ENCODE results near the gene SSPN. TPM values are rescaled to one million over a fixed set of nuclear protein-coding genes. Genes with fewer than 3 reads are reported as not detected.

SSPN gene
- total RNA-seq, 4 donors from 2014 or later: 4.5 to 19.0 (median 11.8) TPM

GRCh38 chr12:26214121-26214520 is 18.7 kb downstream of the SSPN start:
- Histone ChIP-seq H3K4me3 (no peak overlapping the region), H3K9me3 (no peaks in the 10 kb centered on the region), H3K27me3 (no peaks in the 10 kb centered on the region), H3K27ac (no peak overlapping the region), H3K4me1 (peaks cover 4% of the 10 kb centered on the region), H3K36me3 (no peaks in the 10 kb centered on the region)
- 63% methylated on average over 2 of the region's 2 CpGs for WGBS
- no peak for DNase-seq (ENCODE audit: low spot score in 2 of 2)
- TF ChIP-seq POLR2A (IDR thresholded peaks at IDR 0.05): no peak
- TF ChIP-seq POLR2AphosphoS5 (IDR thresholded peaks at IDR 0.05): no peak
- no peak for TF ChIP-seq EP300 (IDR thresholded peaks at IDR 0.05)
- no peak for TF ChIP-seq CTCF (IDR thresholded peaks at IDR 0.05)

- TF ChIP-seq POLR2A (IDR thresholded peaks at IDR 0.05) (no peak), POLR2AphosphoS5 (IDR thresholded peaks at IDR 0.05) (no peak), EP300 (IDR thresholded peaks at IDR 0.05) (no peak), CTCF (IDR thresholded peaks at IDR 0.05) (no peak)
- no peak for DNase-seq (ENCODE audit: low spot score in 2 of 2)
- Histone ChIP-seq H3K27me3 (no peaks in the 10 kb centered on the region), H3K4me3 (no peak overlapping the region), H3K36me3 (no peaks in the 10 kb centered on the region), H3K4me1 (no peaks in the 10 kb centered on the region), H3K9me3 (no peaks in the 10 kb centered on the region), H3K27ac (no peak overlapping the region)
- 84% methylated on average over 6 of the region's 6 CpGs for WGBS
Measured at GRCh38 chr12:26219736-26220135, 24.4 kb downstream of the SSPN start.

- 84% methylated on average over 5 of the region's 5 CpGs for WGBS
Measured at GRCh38 chr12:26224657-26225056, 29.3 kb downstream of the SSPN start.

GRCh38 chr12:26226122-26226521 is 30.7 kb downstream of the SSPN start:
- Histone ChIP-seq H3K27me3 (no peaks in the 10 kb centered on the region), H3K4me1 (peaks cover 21% of the 10 kb centered on the region), H3K36me3 (no peaks in the 10 kb centered on the region), H3K27ac (no peak overlapping the region), H3K9me3 (no peaks in the 10 kb centered on the region), H3K4me3 (peak overlapping the region; percentile 50)
- WGBS: 60% methylated on average over 10 of the region's 10 CpGs
- TF ChIP-seq EP300 (IDR thresholded peaks at IDR 0.05): no peak
- no peak for TF ChIP-seq CTCF (IDR thresholded peaks at IDR 0.05)
- no peak for TF ChIP-seq POLR2A (IDR thresholded peaks at IDR 0.05)
- TF ChIP-seq POLR2AphosphoS5 (IDR thresholded peaks at IDR 0.05): no peak
- no peak for DNase-seq (ENCODE audit: low spot score in 2 of 2)

More at GRCh38 chr12:26224657-26225056, 29.3 kb downstream of the SSPN start:
- DNase-seq (ENCODE audit: low spot score in 2 of 2): no peak
- no peaks in the 10 kb centered on the region for H3K36me3 ChIP-seq
- H3K9me3 ChIP-seq: no peaks in the 10 kb centered on the region
- TF ChIP-seq POLR2AphosphoS5 (IDR thresholded peaks at IDR 0.05) (no peak), EP300 (IDR thresholded peaks at IDR 0.05) (no peak), CTCF (IDR thresholded peaks at IDR 0.05) (no peak), POLR2A (IDR thresholded peaks at IDR 0.05) (no peak)
- H3K4me1 ChIP-seq: peaks cover 15% of the 10 kb centered on the region
- H3K27me3 ChIP-seq: no peaks in the 10 kb centered on the region
- no peak overlapping the region for H3K27ac ChIP-seq
- no peak overlapping the region for H3K4me3 ChIP-seq

GRCh38 chr12:26226629-26227360 is 31.4 kb downstream of the SSPN start:
- H3K9me3 ChIP-seq: no peaks in the 10 kb centered on the region
- no peaks in the 10 kb centered on the region for H3K27me3 ChIP-seq
- DNase-seq (ENCODE audit: low spot score in 2 of 2): peak in 1 of 2 donors; percentile 81
- H3K4me3 ChIP-seq: peak overlapping the region; percentile 50
- TF ChIP-seq CTCF (IDR thresholded peaks at IDR 0.05) (no peak), POLR2A (IDR thresholded peaks at IDR 0.05) (no peak), POLR2AphosphoS5 (IDR thresholded peaks at IDR 0.05) (no peak), EP300 (IDR thresholded peaks at IDR 0.05) (no peak)
- no peaks in the 10 kb centered on the region for H3K36me3 ChIP-seq
- H3K27ac ChIP-seq: no peak overlapping the region
- 12% methylated on average over 14 of the region's 44 CpGs for WGBS
- peaks cover 28% of the 10 kb centered on the region for H3K4me1 ChIP-seq
